Loucy (cell line): ENCODE measurements around the gene TOM1L2.

Experiments used
- H2AFZ ChIP-seq: fragments of 200-600 bp; sonication (generic); 2 replicates; pipeline ENCODE4 v1.6.0; 2016; ENCODE audit warnings: antibody characterized with exemption, mild to moderate bottlenecking, low read length, moderate library complexity
- H3F3A ChIP-seq: fragments of 200-600 bp; 2 replicates; pipeline ENCODE4 v1.6.0; 2016; ENCODE audit warnings: antibody characterized with exemption, low read depth, mild to moderate bottlenecking
- H3K27me3 ChIP-seq: fragments of 200-600 bp; sonication (generic); 2 replicates; pipeline ENCODE4 v1.6.1; 2014; ENCODE audit warnings: low read length, mild to moderate bottlenecking; ENCODE audit not compliant: insufficient read depth, poor library complexity, severe bottlenecking
- H3K36me3 ChIP-seq: fragments of 200-600 bp; sonication (generic); 2 replicates; pipeline ENCODE4 v1.6.1; 2016; ENCODE audit warnings: low read length; ENCODE audit not compliant: insufficient read depth
- H3K4me1 ChIP-seq: fragments of 200-600 bp; sonication (generic); 2 replicates; pipeline ENCODE4 v1.5.1; 2014; ENCODE audit warnings: low read length, mild to moderate bottlenecking; ENCODE audit not compliant: insufficient read depth, poor library complexity, severe bottlenecking
- H3K4me2 ChIP-seq: fragments of 200-600 bp; sonication (generic); 2 replicates; pipeline ENCODE4 v1.6.0; 2014; ENCODE audit warnings: antibody characterized with exemption, low read length, low read depth, mild to moderate bottlenecking; ENCODE audit not compliant: poor library complexity, severe bottlenecking
- H3K4me3 ChIP-seq: fragments of 200-600 bp; sonication (generic); 2 replicates; pipeline ENCODE4 v1.5.1; 2014; ENCODE audit warnings: low read length, mild to moderate bottlenecking, mixed read lengths; ENCODE audit not compliant: poor library complexity, severe bottlenecking
- H3K79me2 ChIP-seq: fragments of 200-600 bp; sonication (generic); 2 replicates; pipeline ENCODE4 v1.6.1; 2014; ENCODE audit warnings: low read length; ENCODE audit not compliant: insufficient read depth
- H3K9ac ChIP-seq: fragments of 200-600 bp; sonication (generic); 2 replicates; pipeline ENCODE4 v1.6.0; 2014; ENCODE audit warnings: mild to moderate bottlenecking, low read depth, low read length, moderate library complexity; ENCODE audit not compliant: poor library complexity, severe bottlenecking
- H3K9me2 ChIP-seq: fragments of 200-600 bp; sonication (generic); replicated peaks from 2 replicates; pipeline ENCODE4 v1.6.1; 2016; ENCODE audit warnings: low read depth, low read length, mixed read lengths
- H3K9me3 ChIP-seq: fragments of 200-600 bp; sonication (generic); 2 replicates; pipeline ENCODE4 v1.6.1; 2014; ENCODE audit warnings: mild to moderate bottlenecking, antibody characterized with exemption, low read length, low read depth; ENCODE audit not compliant: insufficient read depth
- H4K20me1 ChIP-seq: fragments of 200-600 bp; sonication (generic); 2 replicates; pipeline ENCODE4 v1.6.0; 2014; ENCODE audit warnings: antibody characterized with exemption, low read length, mild to moderate bottlenecking; ENCODE audit not compliant: insufficient read depth, poor library complexity, severe bottlenecking
- CTCF ChIP-seq: fragments of 200-600 bp; sonication (generic); conservative IDR thresholded peaks from 2 replicates; pipeline ENCODE4 v1.5.1; 2014; ENCODE audit warnings: mild to moderate bottlenecking, antibody characterized with exemption, low read length
- EZH2phosphoT487 ChIP-seq: fragments of 200-600 bp; IDR thresholded peaks from 2 replicates; pipeline ENCODE4 v1.6.1; 2018; ENCODE audit warnings: antibody characterized with exemption, mild to moderate bottlenecking, moderate library complexity, borderline replicate concordance

TOM1L2 gene

GRCh38 chr17:17817552-17817947 is 154.7 kb downstream of the TOM1L2 start:
- Histone ChIP-seq H2AFZ (no peak overlapping the region), H3K79me2 (peaks cover 28% of the 10 kb centered on the region), H3K9me3 (no peaks in the 10 kb centered on the region), H3F3A (no peaks in the 10 kb centered on the region), H3K4me1 (peaks cover 31% of the 10 kb centered on the region), H3K4me3 (no peak overlapping the region), H3K9me2 (no peaks in the 10 kb centered on the region), H3K9ac (no peak overlapping the region), H3K4me2 (no peak overlapping the region), H4K20me1 (peaks cover 23% of the 10 kb centered on the region), H3K36me3 (peaks cover 15% of the 10 kb centered on the region; the same call in 1 of the 2 replicates), H3K27me3 (no peaks in the 10 kb centered on the region)
- TF ChIP-seq EZH2phosphoT487 (no peak), CTCF (no peak)

GRCh38 chr17:17816831-17817551 is 155.2 kb downstream of the TOM1L2 start:
- Histone ChIP-seq H3K9me2 (no peaks in the 10 kb centered on the region), H3K4me2 (no peak overlapping the region), H3K36me3 (peaks cover 15% of the 10 kb centered on the region; the same call in 1 of the 2 replicates), H3K4me1 (peaks cover 26% of the 10 kb centered on the region), H3K9me3 (no peaks in the 10 kb centered on the region), H2AFZ (no peak overlapping the region), H3K4me3 (no peak overlapping the region), H4K20me1 (peaks cover 20% of the 10 kb centered on the region), H3K9ac (no peak overlapping the region), H3K79me2 (peaks cover 23% of the 10 kb centered on the region), H3F3A (peaks cover 2% of the 10 kb centered on the region; the same call in 1 of the 2 replicates), H3K27me3 (no peaks in the 10 kb centered on the region)
- TF ChIP-seq CTCF (no peak), EZH2phosphoT487 (no peak)

GRCh38 chr17:17816240-17816814 is 155.9 kb downstream of the TOM1L2 start:
- Histone ChIP-seq H3K27me3 (no peaks in the 10 kb centered on the region), H3K9me3 (no peaks in the 10 kb centered on the region), H3K9me2 (no peaks in the 10 kb centered on the region), H3K4me3 (no peak overlapping the region), H3F3A (peaks cover 4% of the 10 kb centered on the region; the same call in 1 of the 2 replicates), H3K36me3 (peaks cover 15% of the 10 kb centered on the region; the same call in 1 of the 2 replicates), H3K79me2 (peaks cover 16% of the 10 kb centered on the region), H3K4me2 (no peak overlapping the region), H4K20me1 (peaks cover 20% of the 10 kb centered on the region), H2AFZ (no peak overlapping the region), H3K9ac (no peak overlapping the region), H3K4me1 (peaks cover 19% of the 10 kb centered on the region)
- TF ChIP-seq EZH2phosphoT487 = no peak
- no peak for TF ChIP-seq CTCF
